Activated CD4-positive, alpha-beta T cell treated with anti-CD3 and anti-CD28 coated beads for 1 hour (primary cell): Measurements from ENCODE around the gene CLEC3A.
"Not testable (repeated sequence)": the region's sequence is repeated elsewhere in the genome, so short reads cannot be mapped to it uniquely, and the experiment has no call there.

Experiments used
- DNase-seq: peaks from one replicate; pipeline ENCODE4 v3.0.0-alpha.2; 2020

The CLEC3A gene

GRCh38 chr16:78034530-78034929, 12.2 kb downstream of the CLEC3A start:
- DNase-seq: no peak

GRCh38 chr16:78035012-78035411, 12.7 kb downstream of the CLEC3A start:
- DNase-seq: no peak

- no peak for DNase-seq
These were observed 18.0 kb downstream of the CLEC3A start for GRCh38 chr16:78040396-78040795.

GRCh38 chr16:78045865-78046581, 23.7 kb downstream of the CLEC3A start:
- DNase-seq: no peak

- DNase-seq: no peak
These were observed 26.0 kb downstream of the CLEC3A start for GRCh38 chr16:78048319-78048718.

- DNase-seq: no peak
These were observed 28.5 kb downstream of the CLEC3A start for GRCh38 chr16:78050734-78051400.

DNA sequence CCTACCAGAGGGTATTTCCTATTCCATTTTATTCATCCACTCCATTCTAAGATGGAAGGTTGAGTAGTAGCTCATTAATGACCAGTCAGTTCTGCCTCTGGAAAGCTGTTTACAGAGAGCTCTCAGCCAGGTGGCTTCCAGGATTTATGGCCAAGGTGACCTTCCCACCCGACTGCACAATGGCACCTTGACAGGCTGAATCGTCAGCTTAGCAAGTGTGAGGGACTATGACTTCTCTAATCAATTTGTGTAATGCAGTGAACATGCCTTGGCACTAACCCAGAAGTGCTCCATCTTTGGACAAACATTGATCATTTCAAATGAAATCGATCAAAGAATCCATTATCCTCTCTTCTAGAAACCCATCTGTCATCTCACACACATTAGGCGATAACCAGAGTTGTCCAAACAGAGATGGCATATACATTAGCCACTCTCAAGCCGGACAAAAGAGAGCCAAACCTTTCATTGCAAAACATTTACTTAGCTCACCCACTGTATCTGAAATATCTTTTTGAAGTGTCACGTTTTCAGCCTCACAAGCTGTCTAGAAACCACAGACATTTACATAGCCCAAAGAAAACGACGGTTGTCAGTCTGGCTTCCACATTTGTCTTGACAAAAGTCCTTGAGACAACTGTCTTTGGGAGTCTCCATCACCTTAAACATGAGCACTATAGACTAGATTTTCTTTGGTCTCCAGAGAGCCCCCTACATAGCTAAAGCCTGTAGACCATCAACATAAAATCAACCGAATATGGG, 35.6 kb downstream of the CLEC3A start:
- DNase-seq: no peak

- not testable (repeated sequence) for DNase-seq
These were observed 37.5 kb downstream of the CLEC3A start for GRCh38 chr16:78059806-78060205.

GRCh38 chr16:78060295-78060694, 37.9 kb downstream of the CLEC3A start:
- DNase-seq: no peak

- no peak for DNase-seq
These were observed 38.5 kb downstream of the CLEC3A start for GRCh38 chr16:78060809-78061208.

- DNase-seq: no peak
These were observed 43.0 kb downstream of the CLEC3A start for GRCh38 chr16:78065319-78065718.

DNA sequence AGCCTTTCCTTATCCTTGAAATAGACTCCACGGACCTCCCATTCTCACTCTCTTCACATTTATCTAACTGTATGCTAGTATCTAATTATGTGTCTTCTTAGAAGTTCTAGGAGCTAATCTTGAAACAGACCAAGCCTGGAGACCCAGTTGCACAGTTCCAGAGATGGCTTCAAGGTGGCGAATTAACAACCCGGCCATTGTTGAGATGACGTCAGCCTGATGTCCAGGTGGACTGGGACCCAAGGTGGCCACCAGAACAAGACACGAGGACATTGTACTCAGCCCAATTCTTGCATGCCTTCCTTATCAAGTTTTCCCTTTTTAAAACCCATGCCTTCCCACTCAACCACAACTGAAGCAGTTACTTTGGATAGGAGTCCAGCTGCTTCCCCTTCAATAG, 47.6 kb downstream of the CLEC3A start:
- no peak for DNase-seq

DNA sequence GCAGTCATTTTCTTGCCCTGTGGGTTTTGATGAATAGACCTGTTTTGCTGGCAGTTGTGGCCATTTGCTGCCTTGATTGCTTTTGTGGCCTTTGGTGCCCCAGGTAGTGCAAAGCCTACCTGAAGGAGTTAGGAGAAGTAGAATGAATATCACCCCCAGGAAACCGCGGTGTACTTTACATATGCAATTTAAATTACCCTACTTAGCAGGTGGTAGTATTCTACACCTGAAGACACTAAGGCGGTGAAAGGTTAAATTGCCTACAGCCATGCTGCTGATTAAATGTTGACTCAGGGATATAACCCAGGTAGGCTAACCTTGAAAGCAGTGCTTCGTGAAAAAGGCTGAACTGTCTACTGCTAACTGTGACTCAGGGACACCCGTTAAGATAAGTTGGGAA, 49.9 kb downstream of the CLEC3A start:
- no peak for DNase-seq

GRCh38 chr16:78075800-78076199, 53.5 kb downstream of the CLEC3A start:
- DNase-seq: no peak

GRCh38 chr16:78081341-78081740, 59.0 kb downstream of the CLEC3A start:
- DNase-seq: no peak
